PC-9 (cell line): Measurements from ENCODE around the gene AMH. TPM values are rescaled to one million over a fixed set of nuclear protein-coding genes. Genes with fewer than 3 reads are reported as not detected.
"Not testable (repeated sequence)": the region's sequence is repeated elsewhere in the genome, so short reads cannot be mapped to it uniquely, and the experiment has no call there.

Experiments
- BruUV-seq: library from RNA; stranded (reverse); fragments of 400-500 nt; replicated peaks from 2 replicates; lab custom pipeline; 2021; lab: Mats Ljungman, UMichigan
- CTCF ChIA-PET: fragments of 300-600 bp; sonication (Branson Sonifier 250); formaldehyde crosslinking; loops from one replicate; lab custom pipeline; 2022; ENCODE audit warnings: antibody characterized with exemption; lab: Charles Lee
- POLR2A ChIA-PET: fragments of 300-600 bp; sonication (Branson Sonifier 250); formaldehyde crosslinking; loops from one replicate; lab custom pipeline; 2022; ENCODE audit warnings: antibody characterized with exemption; ENCODE audit not compliant: unreplicated experiment; lab: Charles Lee
- DNase-seq, 2 experiments: peaks; one replicate each; pipeline versions ENCODE4 v3.0.0 to v3.0.0-alpha.2; 2015 to 2022; ENCODE audit warnings: mixed read lengths in 1 of 2
- H2AFZ ChIP-seq: fragments of 200-600 bp; sonication (generic); 2 replicates; pipeline ENCODE4 v1.8.1; 2017; ENCODE audit warnings: antibody characterized with exemption
- H3F3A ChIP-seq: fragments of 200-600 bp; sonication (generic); 2 replicates; pipeline ENCODE4 v1.8.1; 2017; ENCODE audit warnings: antibody characterized with exemption, mild to moderate bottlenecking, low read depth; ENCODE audit not compliant: insufficient read depth
- H3K27ac ChIP-seq: fragments of 200-600 bp; sonication (generic); 2 replicates; pipeline ENCODE4 v1.6.1; 2016; ENCODE audit warnings: mixed run types
- H3K27me3 ChIP-seq: fragments of 200-600 bp; sonication (generic); 2 replicates; pipeline ENCODE4 v1.6.1; 2016; ENCODE audit warnings: low read depth, mixed run types; ENCODE audit not compliant: insufficient read depth
- H3K36me3 ChIP-seq: fragments of 200-600 bp; sonication (generic); 2 replicates; pipeline ENCODE4 v1.6.1; 2016; ENCODE audit warnings: low read depth, mixed run types
- H3K4me1 ChIP-seq: fragments of 200-600 bp; sonication (generic); replicated peaks from 2 replicates; pipeline ENCODE4 v1.6.1; 2016; ENCODE audit warnings: mixed run types; ENCODE audit not compliant: insufficient read depth
- H3K4me2 ChIP-seq: fragments of 200-600 bp; sonication (generic); 2 replicates; pipeline ENCODE4 v1.6.1; 2017; ENCODE audit warnings: mixed run types
- H3K4me3 ChIP-seq: fragments of 200-600 bp; sonication (generic); 2 replicates; pipeline ENCODE4 v1.6.1; 2016; ENCODE audit warnings: mixed run types
- H3K79me2 ChIP-seq: fragments of 200-600 bp; sonication (generic); 2 replicates; pipeline ENCODE4 v1.6.1; 2017; ENCODE audit warnings: low read depth, mixed run types
- H3K9me2 ChIP-seq: fragments of 200-600 bp; sonication (generic); 2 replicates; pipeline ENCODE4 v1.8.1; 2017; ENCODE audit warnings: mild to moderate bottlenecking; ENCODE audit not compliant: insufficient read depth
- H3K9me3 ChIP-seq: fragments of 200-600 bp; sonication (generic); 2 replicates; pipeline ENCODE4 v1.8.1; 2016; ENCODE audit warnings: low read depth; ENCODE audit not compliant: insufficient read depth
- H4K20me1 ChIP-seq: fragments of 200-600 bp; sonication (generic); 2 replicates; pipeline ENCODE4 v1.8.1; 2017; ENCODE audit not compliant: insufficient read depth
- EZH2 ChIP-seq: fragments of 200-600 bp; sonication (generic); IDR thresholded peaks from 2 replicates; pipeline ENCODE4 v1.8.0; 2017; ENCODE audit warnings: antibody characterized with exemption, low read depth
- intact Hi-C: fragments of 100-400 bp; cut with micrococcal nuclease; formaldehyde crosslinking; loops from one replicate; pipeline ENCODE4 v1.10.0; 2022; ENCODE audit not compliant: unreplicated experiment
- total RNA-seq: library from RNA; stranded (reverse); gene quantifications from 2 replicates; pipeline ENCODE4 v1.2.3, GENCODE V29; 2021
- TF ChIP-seq, protein P1 (sequence below): fragments of 200-600 bp; sonication (generic); conservative IDR thresholded peaks from 2 replicates; pipeline ENCODE4 v1.6.1; 2017; ENCODE audit warnings: mixed run types, antibody characterized with exemption, mild to moderate bottlenecking, moderate library complexity

Gene AMH
- total RNA-seq, 1 experiment from 2014 or later = 8.1 TPM

DNA sequence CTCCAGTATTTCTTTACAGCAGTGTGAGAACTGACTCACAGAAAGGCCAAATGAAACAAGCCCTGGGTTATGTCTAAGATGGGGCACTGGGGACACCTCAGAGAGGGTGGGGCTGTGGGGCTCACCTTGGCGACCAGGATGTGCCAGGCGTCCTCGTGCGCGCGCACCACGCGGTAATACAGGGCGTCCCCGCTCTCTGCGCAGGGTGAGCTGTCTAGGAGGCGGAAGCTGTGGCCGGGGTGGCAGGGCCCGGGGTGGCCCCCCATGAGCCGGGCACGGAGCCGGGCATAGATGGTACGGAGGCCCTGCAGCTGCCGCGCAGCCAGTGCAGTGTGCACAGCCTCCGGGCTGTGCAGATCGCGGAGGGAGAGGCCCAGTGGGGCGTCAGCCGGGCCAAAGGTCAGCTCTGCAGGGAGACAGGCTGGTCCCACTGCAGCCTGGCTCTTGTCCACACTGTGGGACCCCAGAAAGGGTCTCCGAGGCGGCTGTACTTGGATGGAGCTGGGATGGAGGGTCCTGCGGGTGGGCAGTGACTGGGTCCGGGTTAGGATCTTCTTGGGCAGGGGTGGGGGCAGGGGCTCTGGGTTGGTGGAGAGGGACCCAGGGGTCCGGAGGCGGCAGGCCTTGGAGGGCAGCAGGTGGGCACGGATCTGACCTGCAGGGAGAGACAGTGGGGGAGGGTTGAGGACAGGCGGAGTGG, 29.5 kb downstream of the AMH start:
- CTCF ChIA-PET = interaction anchor here (0.6 kb wide), 1 partner anchor 40 kb away, joined by 9 read pairs; no protein-coding TSS in a partner anchor
- no peaks in the 10 kb centered on the region for H3K9me2 ChIP-seq
- no peak for DNase-seq
- no peaks in the 10 kb centered on the region; the same call in 1 of the 2 replicates for H3K36me3 ChIP-seq
- no peaks in the 10 kb centered on the region for H3K9me3 ChIP-seq
- TF ChIP-seq, protein P1, sequence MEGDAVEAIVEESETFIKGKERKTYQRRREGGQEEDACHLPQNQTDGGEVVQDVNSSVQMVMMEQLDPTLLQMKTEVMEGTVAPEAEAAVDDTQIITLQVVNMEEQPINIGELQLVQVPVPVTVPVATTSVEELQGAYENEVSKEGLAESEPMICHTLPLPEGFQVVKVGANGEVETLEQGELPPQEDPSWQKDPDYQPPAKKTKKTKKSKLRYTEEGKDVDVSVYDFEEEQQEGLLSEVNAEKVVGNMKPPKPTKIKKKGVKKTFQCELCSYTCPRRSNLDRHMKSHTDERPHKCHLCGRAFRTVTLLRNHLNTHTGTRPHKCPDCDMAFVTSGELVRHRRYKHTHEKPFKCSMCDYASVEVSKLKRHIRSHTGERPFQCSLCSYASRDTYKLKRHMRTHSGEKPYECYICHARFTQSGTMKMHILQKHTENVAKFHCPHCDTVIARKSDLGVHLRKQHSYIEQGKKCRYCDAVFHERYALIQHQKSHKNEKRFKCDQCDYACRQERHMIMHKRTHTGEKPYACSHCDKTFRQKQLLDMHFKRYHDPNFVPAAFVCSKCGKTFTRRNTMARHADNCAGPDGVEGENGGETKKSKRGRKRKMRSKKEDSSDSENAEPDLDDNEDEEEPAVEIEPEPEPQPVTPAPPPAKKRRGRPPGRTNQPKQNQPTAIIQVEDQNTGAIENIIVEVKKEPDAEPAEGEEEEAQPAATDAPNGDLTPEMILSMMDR = no peak
- TF ChIP-seq EZH2 = no peak
- intact Hi-C loops = no loop called here
- no peak overlapping the region for H3K27ac ChIP-seq
- POLR2A ChIA-PET = no interaction called here
- no peak overlapping the region for H2AFZ ChIP-seq
- no peak overlapping the region for H3K4me3 ChIP-seq
- H3K4me1 ChIP-seq = no peaks in the 10 kb centered on the region
- peaks cover 8% of the 10 kb centered on the region for H3K79me2 ChIP-seq
- no peak overlapping the region for H3K4me2 ChIP-seq
- BruUV-seq = no TSS peak
- peaks cover 11% of the 10 kb centered on the region for H4K20me1 ChIP-seq
- no peaks in the 10 kb centered on the region for H3K27me3 ChIP-seq
- peaks cover 7% of the 10 kb centered on the region; the same call in 1 of the 2 replicates for H3F3A ChIP-seq

DNA sequence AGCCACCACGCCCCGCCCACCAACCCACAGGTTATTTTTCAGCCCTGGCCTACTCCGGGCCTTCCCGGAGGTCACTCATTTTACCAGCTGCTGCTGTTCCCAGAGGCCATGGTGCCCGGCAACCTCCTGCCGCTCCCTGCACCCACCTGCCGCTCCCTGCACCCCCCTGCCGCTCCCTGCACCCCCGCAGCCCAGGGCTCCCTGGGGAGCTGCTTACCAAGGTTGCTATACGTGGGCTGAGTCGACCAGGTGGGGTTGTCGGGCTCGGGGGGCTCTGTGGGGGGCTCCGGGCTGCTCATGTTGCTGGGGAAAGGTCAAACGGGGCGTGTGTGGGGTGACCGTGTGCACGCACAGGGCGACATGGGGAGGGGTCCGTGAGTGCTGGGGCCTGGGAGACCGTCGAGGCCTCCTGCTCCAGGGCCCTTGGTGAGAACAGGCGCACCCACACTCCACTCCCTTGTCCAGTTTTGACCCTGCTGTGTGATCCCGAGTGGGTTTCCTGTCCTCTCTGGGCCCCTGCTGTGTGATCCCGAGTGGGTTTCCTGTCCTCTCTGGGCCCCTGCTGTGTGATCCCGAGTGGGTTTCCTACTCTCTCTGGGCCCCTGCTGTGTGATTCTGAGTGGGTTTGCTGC, 31.6 kb downstream of the AMH start:
- H4K20me1 ChIP-seq = no peaks in the 10 kb centered on the region
- no peaks in the 10 kb centered on the region for H3K9me3 ChIP-seq
- H3K27ac ChIP-seq = no peak overlapping the region
- intact Hi-C loops = no loop called here
- no peak overlapping the region for H2AFZ ChIP-seq
- no peaks in the 10 kb centered on the region for H3K79me2 ChIP-seq
- no TSS peak for BruUV-seq
- ChIA-PET CTCF (no interaction called here), POLR2A (no interaction called here)
- H3K27me3 ChIP-seq = no peaks in the 10 kb centered on the region
- TF ChIP-seq EZH2 = no peak
- TF ChIP-seq, protein P1 = no peak
- H3K36me3 ChIP-seq = no peaks in the 10 kb centered on the region
- no peaks in the 10 kb centered on the region for H3K4me1 ChIP-seq
- no peaks in the 10 kb centered on the region for H3F3A ChIP-seq
- no peaks in the 10 kb centered on the region for H3K9me2 ChIP-seq
- no peak for DNase-seq
- H3K4me3 ChIP-seq = no peak overlapping the region
- no peak overlapping the region for H3K4me2 ChIP-seq

DNA sequence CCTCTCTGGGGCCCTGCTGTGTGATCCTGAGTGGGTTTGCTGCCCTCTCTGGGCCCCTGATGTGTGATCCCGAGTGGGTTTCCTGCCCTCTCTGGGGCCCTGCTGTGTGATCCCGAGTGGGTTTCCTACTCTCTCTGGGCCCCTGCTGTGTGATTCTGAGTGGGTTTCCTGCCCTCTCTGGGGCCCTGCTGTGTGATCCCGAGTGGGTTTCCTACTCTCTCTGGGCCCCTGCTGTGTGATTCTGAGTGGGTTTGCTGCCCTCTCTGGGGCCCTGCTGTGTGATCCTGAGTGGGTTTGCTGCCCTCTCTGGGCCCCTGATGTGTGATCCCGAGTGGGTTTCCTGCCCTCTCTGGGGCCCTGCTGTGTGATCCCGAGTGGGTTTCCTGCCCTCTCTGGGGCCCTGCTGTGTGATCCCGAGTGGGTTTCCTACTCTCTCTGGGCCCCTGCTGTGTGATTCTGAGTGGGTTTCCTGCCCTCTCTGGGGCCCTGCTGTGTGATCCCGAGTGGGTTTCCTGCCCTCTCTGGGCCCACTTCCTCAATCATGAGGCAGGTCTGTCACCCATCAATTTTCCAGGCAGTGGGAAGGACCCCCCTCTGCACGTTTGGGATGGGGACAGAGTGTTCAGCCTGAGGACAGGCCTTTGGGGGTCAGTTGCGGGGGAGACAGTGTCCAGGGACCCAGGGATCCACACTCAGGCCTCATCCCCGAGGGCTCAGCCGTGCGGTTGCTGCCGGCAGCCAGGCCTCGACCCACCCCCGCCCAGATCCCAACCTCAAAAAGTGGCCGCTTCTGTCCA, 32.3 kb downstream of the AMH start:
- H3K9me2 ChIP-seq, H2AFZ ChIP-seq, DNase-seq, H3K4me1 ChIP-seq, H4K20me1 ChIP-seq, H3K27ac ChIP-seq, H3K4me3 ChIP-seq, H3K27me3 ChIP-seq, BruUV-seq, H3K36me3 ChIP-seq, POLR2A ChIA-PET, H3K4me2 ChIP-seq, intact Hi-C loops, H3K79me2 ChIP-seq, CTCF ChIA-PET, H3K9me3 ChIP-seq, H3F3A ChIP-seq: not testable (repeated sequence)
